RWPE1 (cell line): ENCODE data around the gene VENTX.

Experiments
- CTCF ChIA-PET: fragments of 350-600 bp; sonication (Branson Sonifier 250); formaldehyde crosslinking; extraction: SDS; loops from one replicate; lab custom pipeline; 2021; lab: Yijun Ruan, JAX
- POLR2A ChIA-PET: fragments of 400-600 bp; formaldehyde crosslinking; extraction: SDS; loops from one replicate; lab custom pipeline; 2020; ENCODE audit warnings: antibody characterized with exemption; ENCODE audit not compliant: low non-redundant PET; lab: Yijun Ruan, JAX
- DNase-seq: peaks from one replicate; pipeline ENCODE4 v3.0.0; 2012; ENCODE audit warnings: low spot score
- H3K27ac ChIP-seq: fragments of 450-650 bp; 2 replicates; pipeline ENCODE4 v1.5.1; 2017
- CTCF ChIP-seq: fragments of 450-650 bp; conservative IDR thresholded peaks from 2 replicates; pipeline ENCODE4 v1.5.1; 2017; ENCODE audit warnings: low read depth, mild to moderate bottlenecking

The VENTX gene

GRCh38 chr10:133213641-133214467 is 23.8 kb upstream of the VENTX start:
- ChIA-PET CTCF (interaction anchor here (0.6 to 1.9 kb wide), 4 partner anchors 13 to 394 kb away, joined by 3 to 5 read pairs (median 4); no protein-coding TSS in a partner anchor), POLR2A (no interaction called here)
- no peak overlapping the region for H3K27ac ChIP-seq
- DNase-seq = no peak
- TF ChIP-seq CTCF = no peak

DNA sequence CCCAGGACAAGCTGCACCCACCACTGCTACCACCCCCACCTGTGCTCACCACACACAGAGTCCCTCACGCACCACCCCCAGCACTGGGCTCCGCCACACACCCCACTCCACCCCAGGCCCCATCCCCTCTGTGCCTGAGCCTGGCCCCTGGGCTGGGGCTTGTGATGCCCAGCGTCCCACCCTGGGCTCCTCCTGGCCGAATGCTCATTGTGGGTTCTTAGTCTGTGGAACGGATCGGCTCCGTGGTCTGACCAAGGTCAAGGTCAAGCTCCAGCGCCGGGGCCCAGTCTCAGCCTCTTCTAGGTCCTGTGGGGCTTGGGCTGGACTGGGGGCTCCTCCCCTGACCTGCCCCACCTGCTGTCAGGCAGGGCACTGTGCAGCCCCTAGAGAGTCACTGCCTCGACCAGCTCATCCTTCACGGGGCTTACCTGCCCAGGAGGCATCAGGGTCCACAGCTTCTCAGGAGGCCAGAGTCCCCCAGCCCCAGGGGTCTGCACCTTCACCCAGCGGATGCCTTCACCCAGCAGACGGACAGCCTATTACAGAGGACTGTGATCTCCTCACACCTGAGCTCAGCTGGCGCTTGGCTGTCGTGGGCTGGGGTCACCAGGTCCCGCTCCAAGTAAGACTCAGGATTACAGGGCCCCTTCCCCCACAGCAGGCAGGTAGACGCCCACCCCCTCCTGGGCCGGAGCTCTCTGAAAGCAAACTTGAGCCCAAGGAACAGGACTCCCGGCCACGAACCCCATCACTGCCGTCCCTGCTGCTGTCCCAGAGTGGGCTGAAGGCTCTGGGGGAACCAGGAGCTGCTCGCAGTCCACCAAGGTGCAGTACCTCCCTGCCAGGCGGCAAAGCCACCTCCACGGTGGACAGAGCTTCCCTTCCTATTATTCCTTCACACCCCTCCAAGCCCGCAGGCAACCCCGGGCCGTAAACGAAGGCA is 22.9 kb upstream of the VENTX start:
- no peak overlapping the region for H3K27ac ChIP-seq
- ChIA-PET CTCF (interaction anchor here (0.6 to 1.0 kb wide), 3 partner anchors 12 to 395 kb away, joined by 3 to 4 read pairs (median 4); no protein-coding TSS in a partner anchor), POLR2A (no interaction called here)
- TF ChIP-seq CTCF = no peak
- DNase-seq = no peak

DNA sequence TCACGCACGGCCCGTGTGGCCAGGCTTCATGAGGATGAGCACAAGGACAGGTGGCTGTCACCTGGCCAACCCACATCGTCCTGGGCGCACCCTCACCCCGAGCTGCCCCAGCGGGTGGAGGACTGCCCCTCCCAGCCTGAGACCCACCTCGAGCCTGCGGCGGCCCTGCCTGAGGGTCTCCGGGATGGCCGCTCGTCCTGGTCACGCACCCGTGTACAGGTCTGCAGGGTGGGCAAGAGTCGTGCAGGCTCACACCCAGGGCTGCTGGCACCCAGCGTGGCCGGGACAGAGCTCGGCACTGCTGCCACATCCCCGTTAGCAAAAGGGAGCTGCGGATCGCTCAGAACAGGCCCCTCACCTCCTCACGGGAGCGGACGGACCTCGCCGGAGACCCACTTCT is 22.1 kb upstream of the VENTX start:
- ChIA-PET POLR2A (no interaction called here), CTCF (interaction anchor here (0.6 kb wide), 1 partner anchor 85 kb away, joined by 4 read pairs; no protein-coding TSS in a partner anchor)
- DNase-seq = no peak
- no peak for TF ChIP-seq CTCF
- no peak overlapping the region for H3K27ac ChIP-seq

DNA sequence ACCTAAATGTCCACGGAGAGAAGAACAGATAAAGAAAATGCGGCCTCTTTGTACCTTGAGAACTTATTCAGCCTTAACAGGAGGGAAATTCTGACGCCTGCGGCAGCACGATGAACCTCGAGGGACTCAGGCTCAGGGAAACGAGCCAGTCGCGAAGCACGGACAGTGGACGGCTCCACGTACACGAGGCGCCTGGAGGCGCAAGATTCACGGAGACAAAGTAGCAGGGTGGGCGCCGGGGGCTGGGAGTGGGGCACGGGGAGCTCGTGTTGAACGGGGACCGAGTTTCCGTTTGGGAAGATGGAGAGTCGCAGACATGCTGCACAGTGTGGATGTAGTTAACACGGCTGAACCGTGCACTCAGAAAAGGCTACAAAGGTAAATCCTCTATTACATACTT is 20.9 kb upstream of the VENTX start:
- no peak overlapping the region for H3K27ac ChIP-seq
- CTCF ChIA-PET = interaction anchor here (0.6 kb wide), 1 partner anchor 58 kb away, joined by 3 read pairs; no protein-coding TSS in a partner anchor
- DNase-seq = no peak
- no peak for TF ChIP-seq CTCF
- POLR2A ChIA-PET = no interaction called here

GRCh38 chr10:133217800-133218589 is 19.7 kb upstream of the VENTX start:
- ChIA-PET CTCF (no interaction called here), POLR2A (no interaction called here)

More at GRCh38 chr10:133217800-133218589, 19.7 kb upstream of the VENTX start:
- no peak overlapping the region for H3K27ac ChIP-seq
- no peak for TF ChIP-seq CTCF
- no peak for DNase-seq
